ENCODE results near the gene TCL1B. TPM values are rescaled to one million over a fixed set of nuclear protein-coding genes. Genes with fewer than 3 reads are reported as not detected.

TCL1B gene
- total and polyA plus RNA-seq, 2 of the 4 experiments (the other 2 are of a cell fraction) = not detected

DNA sequence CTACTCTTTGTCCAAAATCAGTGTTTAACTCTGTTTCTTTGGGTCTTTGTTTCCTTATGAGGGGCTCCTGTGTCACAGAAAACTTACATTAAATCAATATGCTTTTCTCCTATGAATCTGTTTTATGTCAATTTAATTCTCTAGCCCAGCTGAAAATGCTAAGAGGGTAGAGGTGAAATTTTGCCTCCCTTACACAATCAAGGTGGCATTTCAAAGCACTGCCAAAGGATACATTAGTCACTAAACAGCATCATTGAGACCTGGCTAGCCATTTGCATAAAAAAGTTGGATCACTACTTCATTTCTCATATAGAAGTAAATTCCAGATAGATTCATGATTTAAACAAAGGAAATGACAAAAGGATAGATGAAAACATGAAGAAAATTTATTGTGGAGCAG lies 12.1 kb downstream of the TCL1B start:
- H3K4me3 ChIP-seq (ENCODE audit: insufficient read depth, low read depth, low read length) = no peak overlapping the region
- H3K23ac ChIP-seq (ENCODE audit: low read depth, low read length) = no peak overlapping the region
- no peak overlapping the region for H3K56ac ChIP-seq (ENCODE audit: extremely low read depth, insufficient read depth, low read length)
- H3K27ac ChIP-seq (ENCODE audit: insufficient read depth, low read length) = no peak overlapping the region
- POLR2A ChIA-PET (ENCODE audit: unreplicated experiment) = no interaction called here
- no peak overlapping the region for H3K9ac ChIP-seq (ENCODE audit: low read depth, low read length)
- no peak overlapping the region for H2AK9ac ChIP-seq (replicated peaks; ENCODE audit: low read depth, low read length, poor library complexity)
- no peak overlapping the region for H2BK20ac ChIP-seq (ENCODE audit: low read depth, low read length)
- H4K5ac ChIP-seq (ENCODE audit: low read depth, low read length) = no peak overlapping the region
- H2BK15ac ChIP-seq (ENCODE audit: low read depth, low read length) = no peak overlapping the region
- CTCF ChIA-PET = no interaction called here
- intact Hi-C loops (cut with micrococcal nuclease) (no loop called here), in situ Hi-C loops (cut with MboI; ENCODE audit: low sequenced_read_pairs) (no loop called here), dilution Hi-C loops (cut with HindIII; ENCODE audit: low sequenced_read_pairs, unreplicated experiment) (no loop called here)
- no peak overlapping the region for H2BK5ac ChIP-seq (ENCODE audit: low read depth, low read length, poor library complexity, severe bottlenecking)
- H3K36me3 ChIP-seq (ENCODE audit: control insufficient read depth, insufficient read depth, low read length) = no peaks in the 10 kb centered on the region
- no peaks in the 10 kb centered on the region for H4K20me1 ChIP-seq (ENCODE audit: insufficient read depth, low read length)
- H2AFZ ChIP-seq (replicated peaks; ENCODE audit: low read length, poor library complexity) = no peak overlapping the region
- no peak overlapping the region for H3K4me2 ChIP-seq (ENCODE audit: low read depth, low read length)
- no peak overlapping the region for H2BK120ac ChIP-seq (ENCODE audit: low read depth, low read length)
- TF ChIP-seq SMC3 (IDR thresholded peaks at IDR 0.05; ENCODE audit: low read depth, low read length) = no peak
- TF ChIP-seq RAD21 (IDR thresholded peaks at IDR 0.05; ENCODE audit: low read length) = no peak
- TF ChIP-seq MXI1 (IDR thresholded peaks at IDR 0.05; ENCODE audit: borderline replicate concordance, low read depth, low read length) = no peak
- TF ChIP-seq, protein P1, sequence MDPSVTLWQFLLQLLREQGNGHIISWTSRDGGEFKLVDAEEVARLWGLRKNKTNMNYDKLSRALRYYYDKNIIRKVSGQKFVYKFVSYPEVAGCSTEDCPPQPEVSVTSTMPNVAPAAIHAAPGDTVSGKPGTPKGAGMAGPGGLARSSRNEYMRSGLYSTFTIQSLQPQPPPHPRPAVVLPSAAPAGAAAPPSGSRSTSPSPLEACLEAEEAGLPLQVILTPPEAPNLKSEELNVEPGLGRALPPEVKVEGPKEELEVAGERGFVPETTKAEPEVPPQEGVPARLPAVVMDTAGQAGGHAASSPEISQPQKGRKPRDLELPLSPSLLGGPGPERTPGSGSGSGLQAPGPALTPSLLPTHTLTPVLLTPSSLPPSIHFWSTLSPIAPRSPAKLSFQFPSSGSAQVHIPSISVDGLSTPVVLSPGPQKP (IDR thresholded peaks at IDR 0.05; ENCODE audit: borderline replicate concordance, low read depth, low read length) = no peak
- TF ChIP-seq, protein P2, sequence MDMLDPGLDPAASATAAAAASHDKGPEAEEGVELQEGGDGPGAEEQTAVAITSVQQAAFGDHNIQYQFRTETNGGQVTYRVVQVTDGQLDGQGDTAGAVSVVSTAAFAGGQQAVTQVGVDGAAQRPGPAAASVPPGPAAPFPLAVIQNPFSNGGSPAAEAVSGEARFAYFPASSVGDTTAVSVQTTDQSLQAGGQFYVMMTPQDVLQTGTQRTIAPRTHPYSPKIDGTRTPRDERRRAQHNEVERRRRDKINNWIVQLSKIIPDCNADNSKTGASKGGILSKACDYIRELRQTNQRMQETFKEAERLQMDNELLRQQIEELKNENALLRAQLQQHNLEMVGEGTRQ (IDR thresholded peaks at IDR 0.05; ENCODE audit: low read depth, low read length) = no peak
- TF ChIP-seq MAZ (IDR thresholded peaks at IDR 0.05; ENCODE audit: borderline replicate concordance, low read depth, low read length) = no peak
- TF ChIP-seq MAFK (IDR thresholded peaks at IDR 0.05; ENCODE audit: low read depth, low read length) = no peak
- no peak for TF ChIP-seq RFX5 (IDR thresholded peaks at IDR 0.05; ENCODE audit: low read depth, low read length)
- TF ChIP-seq FOS (IDR thresholded peaks at IDR 0.05; ENCODE audit: low read depth, low read length) = no peak
- no peak for TF ChIP-seq CEBPB (IDR thresholded peaks at IDR 0.05; ENCODE audit: low read depth, low read length)
- no peak for TF ChIP-seq BHLHE40 (IDR thresholded peaks at IDR 0.05; ENCODE audit: low read depth, low read length)
- no peak for TF ChIP-seq POLR2A (IDR thresholded peaks at IDR 0.05; ENCODE audit: low read depth, low read length)
- H3K4me1 ChIP-seq (ENCODE audit: control insufficient read depth, insufficient read depth, low read length) = no peaks in the 10 kb centered on the region
- DNase-seq (no peak), ATAC-seq (ENCODE audit: low read depth) (no peak)
- H3K9me3 ChIP-seq (ENCODE audit: control insufficient read depth, insufficient read depth, low read length) = no peaks in the 10 kb centered on the region
- no peaks in the 10 kb centered on the region for H3K79me1 ChIP-seq (ENCODE audit: low read depth in 1 of 2, low read length in 2 of 2)
- H2AK5ac ChIP-seq (ENCODE audit: low read depth, low read length) = no peak overlapping the region
- no peak overlapping the region for H4K91ac ChIP-seq (ENCODE audit: insufficient read depth, low read depth, low read length)
- H3K18ac ChIP-seq (ENCODE audit: low read depth, low read length) = no peak overlapping the region
- H3K27me3 ChIP-seq (ENCODE audit: control insufficient read depth, insufficient read depth, low read length) = no peaks in the 10 kb centered on the region
- BruUV-seq (replicated peaks) = no TSS peak
- no peak overlapping the region for H4K8ac ChIP-seq (ENCODE audit: low read depth in 2 of 2, low read length in 2 of 2)
- no peak overlapping the region for H3K14ac ChIP-seq (replicated peaks; ENCODE audit: low read depth, low read length)
- no peaks in the 10 kb centered on the region for H3K9me1 ChIP-seq (ENCODE audit: insufficient read depth, low read length)
- H3K4ac ChIP-seq (ENCODE audit: low read depth, low read length) = no peak overlapping the region

All from IMR-90 (cell line).